HepG2 (cell line): ENCODE measurements around the gene C20orf96. TPM values are rescaled to one million over a fixed set of nuclear protein-coding genes. Genes with fewer than 3 reads are reported as not detected.

Experiments
- CCAR2 ChIP-seq: fragments of 200-400 bp; formaldehyde crosslinking; optimal IDR thresholded peaks from 2 replicates; pipeline ENCODE3; 2018; ENCODE audit warnings: low read depth, mild to moderate bottlenecking, low read length, moderate library complexity
- GPN1 ChIP-seq: sonication (generic); formaldehyde crosslinking; IDR thresholded peaks from 2 replicates; pipeline ENCODE4 v1.5.1; 2020; ENCODE audit warnings: missing genetic modification reagents, borderline replicate concordance
- MATR3 ChIP-seq: sonication (generic); formaldehyde crosslinking; IDR thresholded peaks from 2 replicates; pipeline ENCODE4 v1.4.0; 2020; ENCODE audit warnings: missing genetic modification reagents
- MEIS1 ChIP-seq: sonication (generic); formaldehyde crosslinking; IDR thresholded peaks from 2 replicates; pipeline ENCODE4 v1.9.0; 2021; ENCODE audit warnings: mild to moderate bottlenecking, missing genetic modification reagents, moderate library complexity, borderline replicate concordance
- NFRKB ChIP-seq: fragments of 450-650 bp; IDR thresholded peaks from 2 replicates; pipeline ENCODE4 v1.6.1; 2017
- RXRB ChIP-seq: IDR thresholded peaks from 2 replicates; pipeline ENCODE4 v1.6.1; 2016; ENCODE audit warnings: borderline replicate concordance, missing genetic modification reagents, missing compliant biosample characterization
- SMAD1 ChIP-seq: sonication (generic); formaldehyde crosslinking; IDR thresholded peaks from 2 replicates; pipeline ENCODE4 v1.4.0; 2020; ENCODE audit warnings: missing genetic modification reagents, low read depth, mild to moderate bottlenecking, borderline replicate concordance
- ZNF292 ChIP-seq: sonication (generic); formaldehyde crosslinking; IDR thresholded peaks from 2 replicates; pipeline ENCODE4 v1.8.1; 2022; ENCODE audit warnings: mild to moderate bottlenecking, low read depth, missing genetic modification reagents, borderline replicate concordance
- ZNF720 ChIP-seq: sonication (generic); formaldehyde crosslinking; IDR thresholded peaks from 2 replicates; pipeline ENCODE4 v1.4.0; 2020; ENCODE audit warnings: missing genetic modification reagents
- ZNF761 ChIP-seq: sonication (generic); formaldehyde crosslinking; conservative IDR thresholded peaks from 2 replicates; pipeline ENCODE4 v1.4.0; 2020; ENCODE audit warnings: mild to moderate bottlenecking, missing genetic modification reagents
- ZNF768 ChIP-seq: sonication (generic); formaldehyde crosslinking; IDR thresholded peaks from 2 replicates; pipeline ENCODE4 v1.4.0; 2020; ENCODE audit warnings: missing genetic modification reagents
- polyA plus RNA-seq, 8 experiments: library from polyadenylated mRNA; depleted of rRNA in 3 of 8; stranded (reverse) in 7 of 8; unstranded in 1 of 8; fragments of >200 nt; fragmentation: Illumina TruSeq in 4 of 8; extraction: Trizol in 4 of 8; gene quantifications; 2 replicates each; pipeline versions ENCODE4 v1.2.1 to v1.2.3, GENCODE V29; 2011 to 2016; ENCODE audit warnings: low read depth in 4 of 8, missing spikeins in 1 of 8, mixed read lengths in 1 of 8; ENCODE audit not compliant: insufficient read depth in 1 of 8
- total RNA-seq, 5 experiments: library from RNA; depleted of rRNA; stranded (reverse); fragments of >200 nt; fragmentation: Illumina TruSeq; extraction: Trizol; gene quantifications; 2 replicates each; pipeline ENCODE4 v1.2.3, GENCODE V29; 2016; ENCODE audit warnings: low read depth in 1 of 5
- TF ChIP-seq, protein P1 (sequence below): sonication (generic); formaldehyde crosslinking; IDR thresholded peaks from 2 replicates; pipeline ENCODE4 v1.4.0; 2020; ENCODE audit warnings: missing genetic modification reagents
- TF ChIP-seq, protein P2 (sequence below): sonication (generic); formaldehyde crosslinking; IDR thresholded peaks from 2 replicates; pipeline ENCODE4 v1.9.0; 2021; ENCODE audit warnings: missing genetic modification reagents, borderline replicate concordance
- TF ChIP-seq, protein P3 (sequence below): sonication (generic); formaldehyde crosslinking; IDR thresholded peaks from 2 replicates; pipeline ENCODE4 v1.8.1; 2022; ENCODE audit warnings: low read depth, mild to moderate bottlenecking, missing genetic modification reagents
- TF ChIP-seq, protein P4 (sequence below), 2 experiments: sonication (generic) in 1 of 2; formaldehyde crosslinking in 1 of 2; IDR thresholded peaks; 2 replicates each; pipeline versions ENCODE4 v1.4.0 to v1.6.1; 2018 to 2020; ENCODE audit warnings: missing genetic modification reagents in 2 of 2, borderline replicate concordance in 1 of 2, low read depth in 1 of 2, mild to moderate bottlenecking in 1 of 2, missing biosample characterization in 1 of 2

C20orf96 gene
- total and polyA plus RNA-seq, 2 of the 13 experiments (the other 11 are each of a cell fraction or from before 2014, with no cell fraction given), result 3.8 to 20.6 TPM

DNA sequence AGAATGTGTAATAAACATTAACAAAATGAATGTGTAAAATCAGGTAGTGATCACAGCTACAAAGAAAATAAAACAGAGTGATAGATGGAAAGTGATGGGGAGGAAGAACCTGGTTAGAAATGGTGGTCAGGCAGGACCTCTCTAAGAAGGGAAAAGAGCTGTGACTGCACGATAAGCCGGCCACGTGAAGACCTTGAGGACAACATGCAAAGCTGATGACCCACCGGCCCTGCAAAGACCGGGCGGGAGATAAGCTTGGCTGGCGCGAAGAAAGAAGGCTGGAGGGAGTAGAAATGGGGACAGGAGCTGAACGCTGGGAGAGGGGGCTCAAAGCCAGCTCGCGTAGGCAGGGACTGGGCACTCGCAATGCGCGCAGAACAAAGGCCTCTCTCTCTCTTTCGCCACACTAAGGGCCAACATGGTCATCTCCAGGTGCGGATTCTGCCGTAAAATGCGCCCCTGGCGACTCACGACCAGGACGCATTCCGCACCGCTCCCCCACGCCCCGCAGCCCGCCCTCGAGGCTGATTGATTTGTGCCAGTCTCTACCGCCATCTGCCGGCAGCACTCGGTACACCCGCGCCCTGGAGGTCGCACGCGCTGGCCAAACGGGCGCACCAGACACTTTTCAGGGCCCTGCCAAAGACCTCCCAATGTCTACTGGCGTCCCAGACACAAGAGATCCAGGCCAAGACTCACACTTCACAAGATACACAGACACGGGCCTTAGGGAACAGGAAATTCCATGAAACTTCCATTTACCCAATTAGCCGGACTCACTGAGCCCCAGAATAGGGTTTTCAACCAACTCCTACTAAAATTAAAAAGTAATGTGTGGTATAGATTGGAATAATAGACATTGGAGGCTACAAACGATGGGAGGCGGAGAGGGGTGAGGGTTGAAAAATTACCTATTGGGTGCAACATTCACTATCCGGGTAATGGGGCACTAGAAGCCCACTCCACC lies 23.7 kb downstream of the C20orf96 start (continued):
- TF ChIP-seq, protein P1, sequence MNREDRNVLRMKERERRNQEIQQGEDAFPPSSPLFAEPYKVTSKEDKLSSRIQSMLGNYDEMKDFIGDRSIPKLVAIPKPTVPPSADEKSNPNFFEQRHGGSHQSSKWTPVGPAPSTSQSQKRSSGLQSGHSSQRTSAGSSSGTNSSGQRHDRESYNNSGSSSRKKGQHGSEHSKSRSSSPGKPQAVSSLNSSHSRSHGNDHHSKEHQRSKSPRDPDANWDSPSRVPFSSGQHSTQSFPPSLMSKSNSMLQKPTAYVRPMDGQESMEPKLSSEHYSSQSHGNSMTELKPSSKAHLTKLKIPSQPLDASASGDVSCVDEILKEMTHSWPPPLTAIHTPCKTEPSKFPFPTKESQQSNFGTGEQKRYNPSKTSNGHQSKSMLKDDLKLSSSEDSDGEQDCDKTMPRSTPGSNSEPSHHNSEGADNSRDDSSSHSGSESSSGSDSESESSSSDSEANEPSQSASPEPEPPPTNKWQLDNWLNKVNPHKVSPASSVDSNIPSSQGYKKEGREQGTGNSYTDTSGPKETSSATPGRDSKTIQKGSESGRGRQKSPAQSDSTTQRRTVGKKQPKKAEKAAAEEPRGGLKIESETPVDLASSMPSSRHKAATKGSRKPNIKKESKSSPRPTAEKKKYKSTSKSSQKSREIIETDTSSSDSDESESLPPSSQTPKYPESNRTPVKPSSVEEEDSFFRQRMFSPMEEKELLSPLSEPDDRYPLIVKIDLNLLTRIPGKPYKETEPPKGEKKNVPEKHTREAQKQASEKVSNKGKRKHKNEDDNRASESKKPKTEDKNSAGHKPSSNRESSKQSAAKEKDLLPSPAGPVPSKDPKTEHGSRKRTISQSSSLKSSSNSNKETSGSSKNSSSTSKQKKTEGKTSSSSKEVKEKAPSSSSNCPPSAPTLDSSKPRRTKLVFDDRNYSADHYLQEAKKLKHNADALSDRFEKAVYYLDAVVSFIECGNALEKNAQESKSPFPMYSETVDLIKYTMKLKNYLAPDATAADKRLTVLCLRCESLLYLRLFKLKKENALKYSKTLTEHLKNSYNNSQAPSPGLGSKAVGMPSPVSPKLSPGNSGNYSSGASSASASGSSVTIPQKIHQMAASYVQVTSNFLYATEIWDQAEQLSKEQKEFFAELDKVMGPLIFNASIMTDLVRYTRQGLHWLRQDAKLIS (CRISPR knock-in tag), result peak; percentile 74; the same call in 1 of the 2 replicates
- TF ChIP-seq, protein P2, sequence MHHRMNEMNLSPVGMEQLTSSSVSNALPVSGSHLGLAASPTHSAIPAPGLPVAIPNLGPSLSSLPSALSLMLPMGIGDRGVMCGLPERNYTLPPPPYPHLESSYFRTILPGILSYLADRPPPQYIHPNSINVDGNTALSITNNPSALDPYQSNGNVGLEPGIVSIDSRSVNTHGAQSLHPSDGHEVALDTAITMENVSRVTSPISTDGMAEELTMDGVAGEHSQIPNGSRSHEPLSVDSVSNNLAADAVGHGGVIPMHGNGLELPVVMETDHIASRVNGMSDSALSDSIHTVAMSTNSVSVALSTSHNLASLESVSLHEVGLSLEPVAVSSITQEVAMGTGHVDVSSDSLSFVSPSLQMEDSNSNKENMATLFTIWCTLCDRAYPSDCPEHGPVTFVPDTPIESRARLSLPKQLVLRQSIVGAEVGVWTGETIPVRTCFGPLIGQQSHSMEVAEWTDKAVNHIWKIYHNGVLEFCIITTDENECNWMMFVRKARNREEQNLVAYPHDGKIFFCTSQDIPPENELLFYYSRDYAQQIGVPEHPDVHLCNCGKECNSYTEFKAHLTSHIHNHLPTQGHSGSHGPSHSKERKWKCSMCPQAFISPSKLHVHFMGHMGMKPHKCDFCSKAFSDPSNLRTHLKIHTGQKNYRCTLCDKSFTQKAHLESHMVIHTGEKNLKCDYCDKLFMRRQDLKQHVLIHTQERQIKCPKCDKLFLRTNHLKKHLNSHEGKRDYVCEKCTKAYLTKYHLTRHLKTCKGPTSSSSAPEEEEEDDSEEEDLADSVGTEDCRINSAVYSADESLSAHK (CRISPR knock-in tag), result 0 out of 2 replicates have a peak, but pooled peaks have one; percentile 86
- TF ChIP-seq ZNF761 (CRISPR knock-in tag), result peak; percentile 98
- peak; percentile 82 for TF ChIP-seq RXRB
- peak; percentile 79; the same call in 1 of the 2 replicates for TF ChIP-seq ZNF768 (CRISPR knock-in tag)
- TF ChIP-seq NFRKB, result no peak
- TF ChIP-seq, protein P3, sequence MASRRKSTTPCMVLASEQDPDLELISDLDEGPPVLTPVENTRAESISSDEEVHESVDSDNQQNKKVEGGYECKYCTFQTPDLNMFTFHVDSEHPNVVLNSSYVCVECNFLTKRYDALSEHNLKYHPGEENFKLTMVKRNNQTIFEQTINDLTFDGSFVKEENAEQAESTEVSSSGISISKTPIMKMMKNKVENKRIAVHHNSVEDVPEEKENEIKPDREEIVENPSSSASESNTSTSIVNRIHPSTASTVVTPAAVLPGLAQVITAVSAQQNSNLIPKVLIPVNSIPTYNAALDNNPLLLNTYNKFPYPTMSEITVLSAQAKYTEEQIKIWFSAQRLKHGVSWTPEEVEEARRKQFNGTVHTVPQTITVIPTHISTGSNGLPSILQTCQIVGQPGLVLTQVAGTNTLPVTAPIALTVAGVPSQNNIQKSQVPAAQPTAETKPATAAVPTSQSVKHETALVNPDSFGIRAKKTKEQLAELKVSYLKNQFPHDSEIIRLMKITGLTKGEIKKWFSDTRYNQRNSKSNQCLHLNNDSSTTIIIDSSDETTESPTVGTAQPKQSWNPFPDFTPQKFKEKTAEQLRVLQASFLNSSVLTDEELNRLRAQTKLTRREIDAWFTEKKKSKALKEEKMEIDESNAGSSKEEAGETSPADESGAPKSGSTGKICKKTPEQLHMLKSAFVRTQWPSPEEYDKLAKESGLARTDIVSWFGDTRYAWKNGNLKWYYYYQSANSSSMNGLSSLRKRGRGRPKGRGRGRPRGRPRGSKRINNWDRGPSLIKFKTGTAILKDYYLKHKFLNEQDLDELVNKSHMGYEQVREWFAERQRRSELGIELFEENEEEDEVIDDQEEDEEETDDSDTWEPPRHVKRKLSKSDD, result peak; percentile 84
- TF ChIP-seq CCAR2, result no peak
- TF ChIP-seq MATR3, result no peak
- peak; percentile 88; the same call in 1 of the 2 replicates for TF ChIP-seq GPN1 (CRISPR knock-in tag)
- no peak for TF ChIP-seq ZNF292
- TF ChIP-seq SMAD1, result peak; percentile 79; the same call in 1 of the 2 replicates
- TF ChIP-seq ZNF720 (CRISPR knock-in tag), result peak; percentile 92; the same call in 1 of the 2 replicates
- TF ChIP-seq MEIS1 (CRISPR knock-in tag), result peak; percentile 96
- TF ChIP-seq, protein P4, sequence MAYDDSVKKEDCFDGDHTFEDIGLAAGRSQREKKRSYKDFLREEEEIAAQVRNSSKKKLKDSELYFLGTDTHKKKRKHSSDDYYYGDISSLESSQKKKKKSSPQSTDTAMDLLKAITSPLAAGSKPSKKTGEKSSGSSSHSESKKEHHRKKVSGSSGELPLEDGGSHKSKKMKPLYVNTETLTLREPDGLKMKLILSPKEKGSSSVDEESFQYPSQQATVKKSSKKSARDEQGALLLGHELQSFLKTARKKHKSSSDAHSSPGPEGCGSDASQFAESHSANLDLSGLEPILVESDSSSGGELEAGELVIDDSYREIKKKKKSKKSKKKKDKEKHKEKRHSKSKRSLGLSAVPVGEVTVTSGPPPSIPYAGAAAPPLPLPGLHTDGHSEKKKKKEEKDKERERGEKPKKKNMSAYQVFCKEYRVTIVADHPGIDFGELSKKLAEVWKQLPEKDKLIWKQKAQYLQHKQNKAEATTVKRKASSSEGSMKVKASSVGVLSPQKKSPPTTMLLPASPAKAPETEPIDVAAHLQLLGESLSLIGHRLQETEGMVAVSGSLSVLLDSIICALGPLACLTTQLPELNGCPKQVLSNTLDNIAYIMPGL (CRISPR knock-in tag; IDR thresholded peaks at IDR 0.05; ENCODE audit: borderline replicate concordance in 1 of 2, low read depth in 1 of 2), result peak; percentile 98 to 99
